Peyer's patch (tissue), 4 donors: ENCODE measurements around the gene SEC14L2. TPM values are rescaled to one million over a fixed set of nuclear protein-coding genes. Genes with fewer than 3 reads are reported as not detected.

Experiments used
- DNase-seq, 3 donors: peaks; one replicate each; pipeline ENCODE4 v3.0.0-alpha.2; 2017 to 2019
- H3K27ac ChIP-seq, 4 donors: fragments of 200-600 bp; sonication (generic); one replicate each; pipeline ENCODE4 v1.5.1; 2016 to 2019
- H3K27me3 ChIP-seq, 2 donors: fragments of 200-600 bp; sonication (generic); one replicate each; pipeline ENCODE4 v1.5.1; 2019
- H3K36me3 ChIP-seq, 3 donors: fragments of 200-600 bp; sonication (generic); one replicate each; pipeline ENCODE4 v1.5.1; 2016 to 2019
- H3K4me1 ChIP-seq, 4 donors: fragments of 200-600 bp; sonication (generic); one replicate each; pipeline ENCODE4 v1.5.1; 2016 to 2019
- H3K4me3 ChIP-seq, 4 donors: fragments of 200-600 bp; sonication (generic); 1 replicate in 3 of 4; 2 replicates in 1 of 4; pipeline ENCODE4 v1.5.1; 2016 to 2019; ENCODE audit warnings: mild to moderate bottlenecking in 1 of 4
- H3K9me3 ChIP-seq, 4 donors: fragments of 200-600 bp; sonication (generic); one replicate each; pipeline ENCODE4 v1.5.1; 2016 to 2019; ENCODE audit warnings: mild to moderate bottlenecking in 1 of 4
- POLR2A ChIP-seq, 2 donors: fragments of 450-650 bp; IDR thresholded peaks; one replicate each; pipeline ENCODE4 v1.5.1; 2017; ENCODE audit warnings: antibody characterized with exemption in 2 of 2, mild to moderate bottlenecking in 2 of 2, moderate library complexity in 2 of 2
- total RNA-seq, 4 donors: library from RNA; depleted of rRNA; stranded (reverse); fragments of >200 nt; gene quantifications; one replicate each; pipeline ENCODE4 v1.1.0, GENCODE V29; 2016
- TF ChIP-seq, protein P1 (sequence below), 6 experiments: fragments of 450-650 bp in 4 of 6; fragments of 200-600 bp in 2 of 6; sonication (generic) in 1 of 6; IDR thresholded peaks; one replicate each; pipeline ENCODE4 v1.5.1; 2017 to 2019; ENCODE audit warnings: antibody characterized with exemption in 6 of 6, mild to moderate bottlenecking in 3 of 6, moderate library complexity in 1 of 6

The SEC14L2 gene
- total RNA-seq, 4 donors from 2014 or later: 3.3 to 53.6 (median 34.6) TPM

DNA sequence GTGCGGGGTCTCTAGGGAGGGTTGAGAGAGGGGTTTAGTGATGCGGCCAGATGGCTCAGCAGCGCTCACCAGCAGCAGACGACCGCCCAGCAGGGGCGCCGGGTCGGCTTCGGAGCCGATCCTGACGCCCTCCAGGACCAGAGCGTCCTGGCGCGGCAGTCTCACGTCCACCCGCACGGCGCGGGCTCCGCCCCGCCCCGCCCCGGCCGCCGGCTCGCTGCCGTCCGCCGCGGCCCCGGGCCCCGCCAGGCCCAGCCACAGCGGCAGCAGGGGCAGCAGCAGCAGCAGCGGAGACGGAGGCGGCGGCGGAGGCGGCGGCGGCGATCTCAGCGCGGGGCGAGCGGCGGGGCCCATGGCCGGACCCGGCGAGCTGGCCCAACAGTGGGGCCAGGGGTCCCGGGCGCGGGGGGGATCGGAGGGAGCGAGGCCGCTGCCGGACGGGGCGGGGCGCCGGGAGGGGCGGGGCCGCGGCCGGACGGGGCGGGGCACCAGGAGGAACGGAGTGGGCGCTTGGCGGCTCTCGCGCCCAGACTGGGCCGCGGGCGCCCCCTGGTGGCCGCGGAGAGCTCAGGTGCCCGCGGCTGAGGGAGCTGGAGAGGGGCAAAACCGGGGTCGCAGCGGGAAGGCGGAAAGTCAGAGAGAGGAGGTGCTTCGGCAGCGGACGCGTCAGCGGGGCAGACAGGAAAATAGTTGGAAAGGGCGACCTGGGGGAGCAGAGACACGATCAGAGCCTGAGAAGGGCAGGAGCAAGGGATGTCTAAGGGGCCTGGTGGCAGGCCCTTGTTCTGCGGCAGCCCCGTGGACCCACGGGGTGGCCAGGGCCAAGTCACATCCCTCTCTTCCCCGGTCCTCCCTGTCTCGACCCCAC, 9.6 kb upstream of the SEC14L2 start, which contains the start of gene RNF215:
TSS of gene RNF215 (minus strand) at position 452 of the 868 bp plus-strand sequence. CDS start at position 354, 98 bp downstream.
- Histone ChIP-seq H3K36me3 (no peaks in the 10 kb centered on the region), H3K4me1 (peaks cover 0 to 13% (median 3%) of the 10 kb centered on the region in 4 donors), H3K4me3 (peak within 1 kb of the TSS; percentile 44 to 96 (median 61)), H3K27me3 (no peaks in the 10 kb centered on the region), H3K27ac (peak within 1 kb of the TSS; percentile 55 to 89 (median 68)), H3K9me3 (no peaks in the 10 kb centered on the region)
- TF ChIP-seq POLR2A (IDR thresholded peaks at IDR 0.05): no peak
- TF ChIP-seq, protein P1, sequence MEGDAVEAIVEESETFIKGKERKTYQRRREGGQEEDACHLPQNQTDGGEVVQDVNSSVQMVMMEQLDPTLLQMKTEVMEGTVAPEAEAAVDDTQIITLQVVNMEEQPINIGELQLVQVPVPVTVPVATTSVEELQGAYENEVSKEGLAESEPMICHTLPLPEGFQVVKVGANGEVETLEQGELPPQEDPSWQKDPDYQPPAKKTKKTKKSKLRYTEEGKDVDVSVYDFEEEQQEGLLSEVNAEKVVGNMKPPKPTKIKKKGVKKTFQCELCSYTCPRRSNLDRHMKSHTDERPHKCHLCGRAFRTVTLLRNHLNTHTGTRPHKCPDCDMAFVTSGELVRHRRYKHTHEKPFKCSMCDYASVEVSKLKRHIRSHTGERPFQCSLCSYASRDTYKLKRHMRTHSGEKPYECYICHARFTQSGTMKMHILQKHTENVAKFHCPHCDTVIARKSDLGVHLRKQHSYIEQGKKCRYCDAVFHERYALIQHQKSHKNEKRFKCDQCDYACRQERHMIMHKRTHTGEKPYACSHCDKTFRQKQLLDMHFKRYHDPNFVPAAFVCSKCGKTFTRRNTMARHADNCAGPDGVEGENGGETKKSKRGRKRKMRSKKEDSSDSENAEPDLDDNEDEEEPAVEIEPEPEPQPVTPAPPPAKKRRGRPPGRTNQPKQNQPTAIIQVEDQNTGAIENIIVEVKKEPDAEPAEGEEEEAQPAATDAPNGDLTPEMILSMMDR (IDR thresholded peaks at IDR 0.05): peak; percentile 89 to 95 (median 92)
- peak; percentile 77 to 91 (median 91) for DNase-seq

DNA sequence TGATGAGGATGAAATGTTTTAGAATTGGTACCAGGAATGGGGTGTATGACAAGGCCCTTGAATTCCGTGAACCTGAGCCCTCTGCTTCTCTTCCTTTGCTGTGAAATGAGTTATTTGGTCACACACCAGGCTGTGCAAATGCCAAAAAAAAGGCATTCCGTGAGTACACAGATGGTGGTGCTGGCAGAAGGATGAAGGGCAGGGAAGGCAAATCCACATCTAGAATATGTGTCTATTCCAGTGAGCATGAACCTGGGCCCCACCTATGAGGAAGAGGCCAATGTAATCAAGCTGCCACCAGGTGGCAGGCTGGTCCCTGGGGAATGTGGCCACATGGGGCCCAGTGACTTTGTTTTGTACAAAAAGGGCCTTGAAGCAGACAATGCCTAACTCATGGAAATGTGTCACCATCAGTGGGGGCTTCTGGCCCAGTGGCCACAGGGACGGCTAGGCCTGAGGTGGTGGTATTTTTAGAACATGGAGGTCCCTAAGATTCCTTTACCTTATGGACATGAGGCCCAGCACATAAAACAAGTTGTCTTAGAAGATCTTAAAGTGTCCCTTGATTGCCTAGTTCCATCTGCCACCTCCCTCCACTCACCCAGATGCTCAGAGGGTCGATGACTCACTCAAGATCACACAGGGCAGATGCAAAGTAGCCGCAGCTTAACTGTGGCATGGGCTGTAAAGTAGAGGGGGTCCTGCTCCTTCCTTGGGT, 5.7 kb upstream of the SEC14L2 start:
- no peak overlapping the region for H3K4me3 ChIP-seq
- TF ChIP-seq POLR2A (IDR thresholded peaks at IDR 0.05): no peak
- TF ChIP-seq, protein P1 (IDR thresholded peaks at IDR 0.05): peak; percentile 75 to 95 (median 90)
- H3K27me3 ChIP-seq: no peaks in the 10 kb centered on the region
- no peak overlapping the region for H3K27ac ChIP-seq
- peak; percentile 82 to 92 (median 83) for DNase-seq
- H3K9me3 ChIP-seq: no peaks in the 10 kb centered on the region
- H3K36me3 ChIP-seq: no peaks in the 10 kb centered on the region
- H3K4me1 ChIP-seq: peaks cover 0 to 12% (median 3%) of the 10 kb centered on the region in 4 donors

DNA sequence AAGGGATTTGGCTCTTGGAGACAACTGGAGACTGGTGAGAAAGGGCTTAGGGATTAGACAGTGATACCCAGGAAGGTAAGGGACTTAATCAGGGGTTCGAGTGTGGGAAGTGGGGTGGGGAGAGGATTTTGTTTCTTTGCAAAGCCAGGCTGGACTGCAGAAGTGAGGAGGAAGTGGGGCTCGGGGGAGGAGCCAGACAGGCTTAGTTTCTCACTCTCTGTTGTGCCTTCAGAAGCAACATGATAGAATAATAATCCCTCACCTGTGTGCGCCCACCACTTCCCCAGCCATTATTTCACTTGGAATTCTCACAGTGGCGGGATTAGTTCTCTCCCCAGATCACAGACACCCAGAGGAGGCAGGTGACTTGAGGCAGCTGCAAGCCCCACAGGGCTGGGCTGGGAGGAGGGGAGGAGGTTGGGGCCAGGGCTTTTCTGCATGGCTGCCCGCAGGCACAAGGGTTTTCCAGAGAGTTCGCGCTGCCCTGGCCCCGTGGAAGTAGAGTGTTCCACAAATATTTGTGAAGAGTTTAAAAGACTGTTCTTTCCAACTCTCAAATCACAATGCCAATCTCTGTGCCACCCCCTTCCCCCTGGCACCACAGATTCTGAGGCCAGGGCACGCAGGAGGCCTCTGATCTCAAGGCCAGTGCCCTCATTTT, 4.0 kb upstream of the SEC14L2 start:
- no peak for TF ChIP-seq POLR2A (IDR thresholded peaks at IDR 0.05)
- TF ChIP-seq, protein P1 (IDR thresholded peaks at IDR 0.05): no peak
- Histone ChIP-seq H3K27ac (no peak overlapping the region), H3K36me3 (no peaks in the 10 kb centered on the region), H3K9me3 (no peaks in the 10 kb centered on the region), H3K27me3 (no peaks in the 10 kb centered on the region), H3K4me3 (no peak overlapping the region), H3K4me1 (peaks cover 0 to 16% (median 10%) of the 10 kb centered on the region in 4 donors)
- DNase-seq: no peak

DNA sequence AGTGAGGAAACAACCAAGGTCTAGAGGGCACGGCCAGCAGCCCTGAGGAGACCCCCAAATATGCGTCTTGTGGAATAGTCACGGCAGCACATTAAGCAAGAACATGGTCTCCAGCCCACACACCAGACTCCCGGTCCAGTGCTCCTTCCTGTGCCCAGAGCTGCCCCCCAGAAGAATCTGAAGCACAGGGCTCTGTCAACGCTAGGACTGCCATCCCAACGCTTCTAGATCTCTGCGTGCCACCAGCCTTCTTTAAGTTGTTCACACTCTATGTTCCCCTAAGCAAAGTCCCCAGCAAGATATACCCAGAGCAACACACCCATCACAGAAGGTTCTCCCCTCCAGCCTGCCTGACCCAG, 3.5 kb upstream of the SEC14L2 start:
- DNase-seq: no peak
- Histone ChIP-seq H3K4me1 (peaks cover 0 to 21% (median 10%) of the 10 kb centered on the region in 4 donors), H3K36me3 (no peaks in the 10 kb centered on the region), H3K27ac (no peak overlapping the region), H3K27me3 (no peaks in the 10 kb centered on the region), H3K9me3 (no peaks in the 10 kb centered on the region), H3K4me3 (no peak overlapping the region)
- TF ChIP-seq POLR2A (IDR thresholded peaks at IDR 0.05): no peak

DNA sequence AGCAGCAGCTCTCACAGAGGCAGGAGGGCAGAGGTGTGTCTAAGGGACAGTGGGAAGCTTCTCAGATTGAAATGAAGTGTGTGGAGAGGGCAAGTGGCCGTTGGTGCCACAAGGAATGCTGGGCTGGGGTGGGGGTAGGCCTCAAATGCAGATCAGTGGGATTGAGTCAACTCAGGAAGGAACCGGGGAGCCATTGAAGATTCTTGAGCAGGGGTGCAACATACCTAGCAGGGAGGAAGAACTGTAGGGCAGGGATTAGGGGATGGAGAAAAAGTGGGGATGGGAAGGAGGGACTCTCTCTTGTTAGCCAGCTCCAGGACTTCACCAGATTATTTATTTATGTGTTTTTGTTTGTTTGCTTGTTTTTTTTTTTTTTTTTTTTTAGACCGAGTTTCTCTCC, 2.9 kb upstream of the SEC14L2 start:
- H3K4me1 ChIP-seq: peaks cover 0 to 26% (median 10%) of the 10 kb centered on the region in 4 donors
- no peak for DNase-seq
- H3K9me3 ChIP-seq: no peaks in the 10 kb centered on the region
- no peaks in the 10 kb centered on the region for H3K27me3 ChIP-seq
- no peaks in the 10 kb centered on the region for H3K36me3 ChIP-seq
- H3K27ac ChIP-seq: no peak overlapping the region
- no peak overlapping the region for H3K4me3 ChIP-seq
- TF ChIP-seq, protein P1 (IDR thresholded peaks at IDR 0.05): no peak
- no peak for TF ChIP-seq POLR2A (IDR thresholded peaks at IDR 0.05)
